Measurements from ENCODE around the gene UBE2S.

DNA sequence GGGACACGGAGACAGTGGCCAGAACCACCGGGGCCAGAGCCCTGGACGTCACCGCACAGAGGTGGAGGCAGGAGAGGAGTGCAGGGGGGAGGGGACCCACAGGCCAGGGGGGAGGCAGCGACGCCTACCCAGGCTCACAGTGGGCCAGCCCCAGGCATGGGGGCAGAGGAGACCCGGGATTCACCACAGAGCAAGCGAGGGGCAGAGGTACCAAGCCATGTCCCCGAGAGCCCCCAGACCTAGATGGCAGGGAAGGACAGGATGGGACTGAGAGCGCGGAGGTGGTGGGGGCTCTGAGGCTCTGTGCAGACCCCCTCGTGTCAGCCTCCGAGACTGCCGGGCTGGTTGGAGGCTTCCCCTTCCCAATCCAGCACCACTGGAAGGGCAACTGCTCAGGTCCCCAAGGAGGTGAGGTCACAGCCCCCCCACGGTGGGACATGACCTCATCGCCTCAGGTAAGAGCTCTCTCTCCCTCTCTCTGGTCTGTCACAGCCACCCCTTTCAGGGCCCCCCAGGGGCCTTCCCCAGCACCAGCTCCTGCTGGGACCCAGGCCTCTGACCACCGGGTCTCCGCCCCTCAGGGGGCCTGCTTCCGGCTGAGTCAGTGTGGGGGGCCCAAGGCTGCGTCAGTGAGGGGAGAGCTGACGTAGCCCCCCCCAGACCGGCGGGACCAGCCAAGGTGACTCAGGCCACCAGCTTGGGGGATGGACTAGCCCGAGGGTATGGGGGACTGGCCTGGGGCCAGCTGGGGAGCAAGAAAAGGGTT is 35.1 kb downstream of the UBE2S start:
- TF ChIP-seq, protein P1, sequence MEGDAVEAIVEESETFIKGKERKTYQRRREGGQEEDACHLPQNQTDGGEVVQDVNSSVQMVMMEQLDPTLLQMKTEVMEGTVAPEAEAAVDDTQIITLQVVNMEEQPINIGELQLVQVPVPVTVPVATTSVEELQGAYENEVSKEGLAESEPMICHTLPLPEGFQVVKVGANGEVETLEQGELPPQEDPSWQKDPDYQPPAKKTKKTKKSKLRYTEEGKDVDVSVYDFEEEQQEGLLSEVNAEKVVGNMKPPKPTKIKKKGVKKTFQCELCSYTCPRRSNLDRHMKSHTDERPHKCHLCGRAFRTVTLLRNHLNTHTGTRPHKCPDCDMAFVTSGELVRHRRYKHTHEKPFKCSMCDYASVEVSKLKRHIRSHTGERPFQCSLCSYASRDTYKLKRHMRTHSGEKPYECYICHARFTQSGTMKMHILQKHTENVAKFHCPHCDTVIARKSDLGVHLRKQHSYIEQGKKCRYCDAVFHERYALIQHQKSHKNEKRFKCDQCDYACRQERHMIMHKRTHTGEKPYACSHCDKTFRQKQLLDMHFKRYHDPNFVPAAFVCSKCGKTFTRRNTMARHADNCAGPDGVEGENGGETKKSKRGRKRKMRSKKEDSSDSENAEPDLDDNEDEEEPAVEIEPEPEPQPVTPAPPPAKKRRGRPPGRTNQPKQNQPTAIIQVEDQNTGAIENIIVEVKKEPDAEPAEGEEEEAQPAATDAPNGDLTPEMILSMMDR (IDR thresholded peaks at IDR 0.05), result no peak
- TF ChIP-seq POLR2A (IDR thresholded peaks at IDR 0.05) (no peak), POLR2AphosphoS5 (IDR thresholded peaks at IDR 0.05) (no peak)
